ENCODE data around the gene TGM4.
A peak's percentile ranks its signal among the peaks of the same experiment; 100 is the strongest.

The TGM4 gene

GRCh38 chr3:44880284-44880683 is 5.9 kb downstream of the TGM4 start:
- no peak for DNase-seq (ENCODE audit: low spot score)

GRCh38 chr3:44883213-44883955 is 9.0 kb downstream of the TGM4 start:
- DNase-seq (ENCODE audit: low spot score), result no peak

- peak; percentile 25 for DNase-seq (ENCODE audit: low spot score)
These were observed 9.6 kb downstream of the TGM4 start for GRCh38 chr3:44883999-44884431.

GRCh38 chr3:44885618-44886017 is 11.2 kb downstream of the TGM4 start:
- peak; percentile 70 for DNase-seq (ENCODE audit: low spot score)

- DNase-seq (ENCODE audit: low spot score), result no peak
These were observed 12.2 kb downstream of the TGM4 start for GRCh38 chr3:44886561-44886960.

- no peak for DNase-seq (ENCODE audit: low spot score)
These were observed 12.7 kb downstream of the TGM4 start for GRCh38 chr3:44887101-44887500.

- no peak for DNase-seq (ENCODE audit: low spot score)
These were observed 15.8 kb downstream of the TGM4 start for GRCh38 chr3:44890258-44890657.

- DNase-seq (ENCODE audit: low spot score), result no peak
These were observed 16.4 kb downstream of the TGM4 start for GRCh38 chr3:44890852-44891251.

- DNase-seq (ENCODE audit: low spot score), result no peak
These were observed 18.3 kb downstream of the TGM4 start for GRCh38 chr3:44892689-44893088.

- no peak for DNase-seq (ENCODE audit: low spot score)
These were observed 18.7 kb downstream of the TGM4 start for GRCh38 chr3:44893097-44893496.

- DNase-seq (ENCODE audit: low spot score), result no peak
These were observed 20.1 kb downstream of the TGM4 start for GRCh38 chr3:44894485-44894884.

- DNase-seq (ENCODE audit: low spot score), result no peak
These were observed 22.0 kb downstream of the TGM4 start for GRCh38 chr3:44896440-44896839.

GRCh38 chr3:44899683-44900367 is 25.4 kb downstream of the TGM4 start:
- no peak for DNase-seq (ENCODE audit: low spot score)

GRCh38 chr3:44902628-44903027 is 28.2 kb downstream of the TGM4 start:
- no peak for DNase-seq (ENCODE audit: low spot score)

GRCh38 chr3:44903314-44903713 is 28.9 kb downstream of the TGM4 start:
- DNase-seq (ENCODE audit: low spot score), result no peak

GRCh38 chr3:44903751-44904150 is 29.3 kb downstream of the TGM4 start:
- no peak for DNase-seq (ENCODE audit: low spot score)

- DNase-seq (ENCODE audit: low spot score), result no peak
These were observed 31.2 kb downstream of the TGM4 start for GRCh38 chr3:44905446-44906157.

GRCh38 chr3:44906997-44907396 is 32.6 kb downstream of the TGM4 start:
- no peak for DNase-seq (ENCODE audit: low spot score)

GRCh38 chr3:44907612-44908011 is 33.2 kb downstream of the TGM4 start:
- no peak for DNase-seq (ENCODE audit: low spot score)

GRCh38 chr3:44909063-44909462 is 34.7 kb downstream of the TGM4 start:
- no peak for DNase-seq (ENCODE audit: low spot score)

- no peak for DNase-seq (ENCODE audit: low spot score)
These were observed 36.3 kb downstream of the TGM4 start for GRCh38 chr3:44910693-44911092.

- DNase-seq (ENCODE audit: low spot score), result peak; percentile 93
These were observed 39.6 kb downstream of the TGM4 start for GRCh38 chr3:44913868-44914468.

GRCh38 chr3:44914936-44915335 is 40.5 kb downstream of the TGM4 start:
- DNase-seq (ENCODE audit: low spot score), result peak; percentile 42
